Vagina (tissue), 2 donors: Measurements from ENCODE around the gene ULK4.

Experiments used
- POLR2AphosphoS5 ChIP-seq, 2 donors: sonication (generic); formaldehyde crosslinking; IDR thresholded peaks; one replicate each; pipeline ENCODE4 v1.9.0; 2017; ENCODE audit warnings: antibody characterized with exemption in 2 of 2, mild to moderate bottlenecking in 2 of 2, low read depth in 1 of 2; ENCODE audit not compliant: insufficient read depth in 1 of 2
- TF ChIP-seq, protein P1 (sequence below), 3 experiments: fragments of 450-650 bp in 2 of 3; fragments of 200-600 bp in 1 of 3; sonication (generic) in 1 of 3; IDR thresholded peaks; one replicate each; pipeline ENCODE4 v1.5.1; 2017 to 2019; ENCODE audit warnings: antibody characterized with exemption in 3 of 3, mild to moderate bottlenecking in 2 of 3, moderate library complexity in 2 of 3

DNA sequence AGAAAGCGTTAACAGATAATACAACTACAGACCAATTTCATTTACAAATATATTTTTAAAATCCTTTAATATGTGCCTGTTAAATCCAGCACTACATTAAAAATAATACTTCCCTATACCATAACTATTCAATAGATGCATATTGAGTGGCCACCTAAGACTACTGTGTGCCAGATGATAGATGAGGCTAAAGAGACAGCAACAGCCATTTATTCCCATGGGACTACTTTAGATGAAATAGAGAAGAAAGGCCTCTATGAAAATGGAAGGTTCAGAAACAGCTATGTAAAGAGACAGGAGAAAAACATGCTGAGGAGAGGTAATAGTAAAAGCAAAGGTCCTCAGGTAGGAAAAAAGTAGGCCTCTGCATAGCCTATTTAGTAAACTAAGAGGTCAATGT is 358.1 kb downstream of the ULK4 start:
- TF ChIP-seq, protein P1, sequence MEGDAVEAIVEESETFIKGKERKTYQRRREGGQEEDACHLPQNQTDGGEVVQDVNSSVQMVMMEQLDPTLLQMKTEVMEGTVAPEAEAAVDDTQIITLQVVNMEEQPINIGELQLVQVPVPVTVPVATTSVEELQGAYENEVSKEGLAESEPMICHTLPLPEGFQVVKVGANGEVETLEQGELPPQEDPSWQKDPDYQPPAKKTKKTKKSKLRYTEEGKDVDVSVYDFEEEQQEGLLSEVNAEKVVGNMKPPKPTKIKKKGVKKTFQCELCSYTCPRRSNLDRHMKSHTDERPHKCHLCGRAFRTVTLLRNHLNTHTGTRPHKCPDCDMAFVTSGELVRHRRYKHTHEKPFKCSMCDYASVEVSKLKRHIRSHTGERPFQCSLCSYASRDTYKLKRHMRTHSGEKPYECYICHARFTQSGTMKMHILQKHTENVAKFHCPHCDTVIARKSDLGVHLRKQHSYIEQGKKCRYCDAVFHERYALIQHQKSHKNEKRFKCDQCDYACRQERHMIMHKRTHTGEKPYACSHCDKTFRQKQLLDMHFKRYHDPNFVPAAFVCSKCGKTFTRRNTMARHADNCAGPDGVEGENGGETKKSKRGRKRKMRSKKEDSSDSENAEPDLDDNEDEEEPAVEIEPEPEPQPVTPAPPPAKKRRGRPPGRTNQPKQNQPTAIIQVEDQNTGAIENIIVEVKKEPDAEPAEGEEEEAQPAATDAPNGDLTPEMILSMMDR (IDR thresholded peaks at IDR 0.05) = no peak
- TF ChIP-seq POLR2AphosphoS5 (IDR thresholded peaks at IDR 0.05; ENCODE audit: insufficient read depth in 1 of 2, low read depth in 1 of 2) = no peak
